Prostate gland (tissue), 2 donors: Measurements from ENCODE around the gene ABTB2. TPM values are rescaled to one million over a fixed set of nuclear protein-coding genes. Genes with fewer than 3 reads are reported as not detected.

ENCODE experiments used
- DNase-seq: peaks from one replicate; pipeline ENCODE4 v3.0.0-alpha.2; 2019; ENCODE audit warnings: low spot score
- H3K27ac ChIP-seq, 2 donors: fragments of 200-600 bp; sonication (generic); 2 replicates each; pipeline ENCODE4 v1.5.1; 2017 to 2019
- H3K27me3 ChIP-seq: fragments of 200-600 bp; sonication (generic); replicated peaks from 2 replicates; pipeline ENCODE4 v1.5.1; 2019; ENCODE audit not compliant: insufficient read depth
- H3K36me3 ChIP-seq, 2 donors: fragments of 200-600 bp; sonication (generic); 1 replicate in 1 of 2; 2 replicates in 1 of 2; pipeline versions ENCODE4 v1.5.1 to v1.8.1; 2017 to 2019
- H3K4me1 ChIP-seq: fragments of 200-600 bp; sonication (generic); replicated peaks from 2 replicates; pipeline ENCODE4 v1.5.1; 2019
- H3K4me3 ChIP-seq, 2 donors: fragments of 200-600 bp; sonication (generic); 2 replicates each; pipeline ENCODE4 v1.5.1; 2017 to 2019
- H3K9me3 ChIP-seq: fragments of 200-600 bp; sonication (generic); 2 replicates; pipeline ENCODE4 v1.5.1; 2017
- CTCF ChIP-seq, 4 experiments: fragments of 200-600 bp in 2 of 4; fragments of 450-650 bp in 2 of 4; sonication (generic) in 2 of 4; IDR thresholded peaks; 1 replicate in 3 of 4; 2 replicates in 1 of 4; pipeline ENCODE4 v1.5.1; 2016 to 2019; ENCODE audit warnings: antibody characterized with exemption in 4 of 4, mild to moderate bottlenecking in 2 of 4, moderate library complexity in 2 of 4
- POLR2A ChIP-seq: fragments of 450-650 bp; IDR thresholded peaks from one replicate; pipeline ENCODE4 v1.6.1; 2016; ENCODE audit warnings: antibody characterized with exemption, mild to moderate bottlenecking
- POLR2AphosphoS5 ChIP-seq: sonication (generic); formaldehyde crosslinking; IDR thresholded peaks from one replicate; pipeline ENCODE4 v1.6.1; 2017; ENCODE audit warnings: antibody characterized with exemption
- WGBS: methylation state at CpG from one replicate; pipeline ENCODE4 v1.1.5; 2018; 5-methylcytosine and 5-hydroxymethylcytosine counted together
- intact Hi-C: fragments of 100-400 bp; cut with DNase I; formaldehyde crosslinking; loops from one replicate; pipeline ENCODE4 v1.14.2; 2022
- total RNA-seq, 2 donors: library from RNA; depleted of rRNA; stranded (reverse); fragments of >200 nt; gene quantifications; one replicate each; pipeline ENCODE4 v1.1.0, GENCODE V29; 2016

The ABTB2 gene
- total RNA-seq, 2 donors from 2014 or later = 3.0 to 13.7 TPM

DNA sequence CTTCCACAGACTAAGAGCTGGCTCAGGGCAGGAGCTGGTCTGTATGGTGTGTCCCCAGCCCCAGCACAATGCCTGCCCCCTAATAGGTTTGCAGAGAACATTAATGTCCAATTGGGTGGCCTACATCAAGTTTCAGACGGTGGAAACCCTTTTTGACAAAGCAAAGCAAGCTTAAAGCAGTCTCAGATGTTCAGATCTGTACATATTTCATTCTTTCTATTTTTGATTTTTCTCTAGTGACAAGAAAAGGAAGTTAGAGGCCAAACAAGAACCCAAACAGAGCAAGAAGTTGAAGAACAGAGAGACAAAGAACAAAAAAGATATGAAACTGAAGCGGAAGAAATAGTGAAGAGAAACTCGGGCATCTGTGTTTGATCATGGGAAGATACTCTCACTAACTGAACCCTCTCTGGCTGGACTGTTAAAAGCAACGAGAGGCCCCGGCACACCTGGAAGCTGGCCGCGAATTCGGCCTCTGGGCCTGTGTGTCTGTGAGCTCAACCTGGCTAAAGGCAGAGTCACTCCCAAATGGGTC lies 211.9 kb downstream of the ABTB2 start:
- no peak overlapping the region for H3K27ac ChIP-seq
- DNase-seq = no peak
- peaks cover 7% of the 10 kb centered on the region for H3K4me1 ChIP-seq
- peaks cover 12 to 23% of the 10 kb centered on the region in 2 donors for H3K36me3 ChIP-seq
- 87% methylated on average over 8 of the region's 8 CpGs for WGBS
- intact Hi-C loops = no loop called here
- H3K9me3 ChIP-seq = no peaks in the 10 kb centered on the region
- H3K27me3 ChIP-seq = no peaks in the 10 kb centered on the region
- H3K4me3 ChIP-seq = no peak overlapping the region
- TF ChIP-seq POLR2A (no peak), POLR2AphosphoS5 (no peak), CTCF (IDR thresholded peaks at IDR 0.05) (no peak)

GRCh38 chr11:34145073-34145472 lies 212.7 kb downstream of the ABTB2 start:
- WGBS = 83% methylated on average over 5 of the region's 5 CpGs
- no peak for DNase-seq
- intact Hi-C loops = no loop called here
- H3K36me3 ChIP-seq = peaks cover 16 to 31% of the 10 kb centered on the region in 2 donors
- no peaks in the 10 kb centered on the region for H3K9me3 ChIP-seq
- no peaks in the 10 kb centered on the region for H3K27me3 ChIP-seq
- no peak overlapping the region for H3K27ac ChIP-seq
- no peak overlapping the region for H3K4me3 ChIP-seq
- H3K4me1 ChIP-seq = no peaks in the 10 kb centered on the region
- TF ChIP-seq POLR2A (no peak), POLR2AphosphoS5 (no peak), CTCF (IDR thresholded peaks at IDR 0.05) (no peak)

DNA sequence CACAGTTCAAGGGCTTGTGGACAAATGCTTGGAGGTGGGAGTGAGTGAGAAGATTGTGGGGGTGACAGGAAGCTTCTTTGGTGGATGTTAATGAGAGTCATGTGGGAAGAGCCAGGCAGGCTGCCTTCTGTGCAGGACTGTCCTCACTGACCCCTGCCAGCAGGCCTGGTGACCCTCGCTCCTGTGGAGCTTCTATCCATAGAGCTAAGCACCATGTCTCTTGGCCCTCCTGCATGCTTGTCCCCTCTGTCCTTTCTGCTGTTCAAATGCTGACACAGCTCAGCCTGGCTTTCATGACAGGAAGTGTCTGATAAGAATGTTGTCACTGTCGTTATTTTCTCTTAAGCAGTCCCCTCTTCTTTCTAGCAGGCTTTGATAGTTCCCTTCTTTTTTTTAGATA lies 214.8 kb downstream of the ABTB2 start:
- no peak for DNase-seq
- intact Hi-C loops = no loop called here
- TF ChIP-seq CTCF (IDR thresholded peaks at IDR 0.05) (no peak), POLR2AphosphoS5 (no peak), POLR2A (no peak)

DNA sequence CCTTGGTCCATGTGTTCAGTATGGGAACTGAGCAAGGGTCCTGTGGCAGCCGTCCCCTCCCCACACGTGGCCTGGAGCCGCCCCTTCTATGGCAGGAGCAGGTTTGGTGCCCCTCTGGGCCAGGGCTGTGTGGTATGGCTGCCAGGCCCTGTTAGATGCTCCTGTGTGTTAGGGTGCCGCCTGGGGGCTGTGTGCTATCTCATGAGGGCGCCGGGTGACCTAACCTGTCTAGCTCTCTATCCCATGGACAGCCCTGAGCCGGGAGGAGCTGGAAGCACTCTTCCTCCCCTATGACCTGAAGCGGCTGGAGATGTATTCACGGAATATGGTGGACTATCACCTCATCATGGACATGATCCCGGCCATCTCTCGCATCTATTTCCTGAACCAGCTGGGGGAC lies 217.7 kb downstream of the ABTB2 start:
- H3K27ac ChIP-seq = no peak overlapping the region
- no peaks in the 10 kb centered on the region for H3K9me3 ChIP-seq
- no peak overlapping the region for H3K4me3 ChIP-seq
- 94% methylated on average over 11 of the region's 11 CpGs for WGBS
- H3K27me3 ChIP-seq = no peaks in the 10 kb centered on the region
- peaks cover 16 to 48% of the 10 kb centered on the region in 2 donors for H3K36me3 ChIP-seq
- no peaks in the 10 kb centered on the region for H3K4me1 ChIP-seq
- no peak for DNase-seq
- intact Hi-C loops = no loop called here
- TF ChIP-seq POLR2A (no peak), CTCF (IDR thresholded peaks at IDR 0.05) (no peak)

More for the DNA sequence above, 214.8 kb downstream of the ABTB2 start:
- H3K4me3 ChIP-seq = no peak overlapping the region
- peaks cover 16 to 38% of the 10 kb centered on the region in 2 donors for H3K36me3 ChIP-seq
- no peaks in the 10 kb centered on the region for H3K27me3 ChIP-seq
- H3K4me1 ChIP-seq = no peaks in the 10 kb centered on the region
- WGBS = 73% methylated on average over 2 of the region's 2 CpGs
- no peaks in the 10 kb centered on the region for H3K9me3 ChIP-seq
- no peak overlapping the region for H3K27ac ChIP-seq

GRCh38 chr11:34139346-34139745 lies 218.5 kb downstream of the ABTB2 start:
- intact Hi-C loops = no loop called here
- TF ChIP-seq POLR2AphosphoS5 (no peak), POLR2A (no peak), CTCF (IDR thresholded peaks at IDR 0.05) (no peak)
- Histone ChIP-seq H3K27ac (no peak overlapping the region), H3K27me3 (no peaks in the 10 kb centered on the region), H3K9me3 (no peaks in the 10 kb centered on the region), H3K4me1 (no peaks in the 10 kb centered on the region), H3K4me3 (no peak overlapping the region), H3K36me3 (peaks cover 22 to 45% of the 10 kb centered on the region in 2 donors)
- no peak for DNase-seq
- WGBS = 77% methylated on average over 7 of the region's 7 CpGs
